HFF-Myc (cell line): ENCODE measurements around the gene IL13.

Source experiments
- DNase-seq: peaks from one replicate; pipeline ENCODE4 v3.0.0-alpha.2; 2011; ENCODE audit warnings: low read depth; ENCODE audit errors: extremely low read depth
- H3K4me3 ChIP-seq: replicated peaks from 2 replicates; pipeline ENCODE4 v1.5.1; 2011; ENCODE audit warnings: low read depth, mild to moderate bottlenecking, control low read depth, low read length
- CTCF ChIP-seq: IDR thresholded peaks from 2 replicates; pipeline ENCODE4 v1.5.1; 2012; ENCODE audit warnings: mild to moderate bottlenecking, low read depth, low read length, control low read depth; ENCODE audit errors: missing control alignments

IL13 gene

GRCh38 chr5:132666310-132667123 is 8.5 kb downstream of the IL13 start:
- DNase-seq = no peak
- H3K4me3 ChIP-seq = no peak overlapping the region
- no peak for TF ChIP-seq CTCF

- no peak for TF ChIP-seq CTCF
- no peak for DNase-seq
- H3K4me3 ChIP-seq = no peak overlapping the region
Observed at GRCh38 chr5:132667309-132667708, 9.3 kb downstream of the IL13 start.

GRCh38 chr5:132667761-132668705 is 10.1 kb downstream of the IL13 start:
- H3K4me3 ChIP-seq = no peak overlapping the region
- no peak for TF ChIP-seq CTCF
- DNase-seq = no peak

GRCh38 chr5:132668706-132669454 is 10.9 kb downstream of the IL13 start:
- TF ChIP-seq CTCF = no peak
- no peak overlapping the region for H3K4me3 ChIP-seq
- DNase-seq = no peak

- TF ChIP-seq CTCF = no peak
- H3K4me3 ChIP-seq = no peak overlapping the region
- no peak for DNase-seq
Observed at GRCh38 chr5:132669455-132669820, 11.5 kb downstream of the IL13 start.
